ENCODE measurements around the gene POU5F2. TPM values are rescaled to one million over a fixed set of nuclear protein-coding genes. Genes with fewer than 3 reads are reported as not detected.

Gene POU5F2, protein sequence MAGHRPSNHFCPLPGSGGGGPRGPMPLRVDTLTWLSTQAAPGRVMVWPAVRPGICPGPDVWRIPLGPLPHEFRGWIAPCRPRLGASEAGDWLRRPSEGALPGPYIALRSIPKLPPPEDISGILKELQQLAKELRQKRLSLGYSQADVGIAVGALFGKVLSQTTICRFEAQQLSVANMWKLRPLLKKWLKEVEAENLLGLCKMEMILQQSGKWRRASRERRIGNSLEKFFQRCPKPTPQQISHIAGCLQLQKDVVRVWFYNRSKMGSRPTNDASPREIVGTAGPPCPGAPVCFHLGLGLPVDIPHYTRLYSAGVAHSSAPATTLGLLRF
- 1.0 and 1.4 TPM in 2 replicates for total RNA-seq

DNA sequence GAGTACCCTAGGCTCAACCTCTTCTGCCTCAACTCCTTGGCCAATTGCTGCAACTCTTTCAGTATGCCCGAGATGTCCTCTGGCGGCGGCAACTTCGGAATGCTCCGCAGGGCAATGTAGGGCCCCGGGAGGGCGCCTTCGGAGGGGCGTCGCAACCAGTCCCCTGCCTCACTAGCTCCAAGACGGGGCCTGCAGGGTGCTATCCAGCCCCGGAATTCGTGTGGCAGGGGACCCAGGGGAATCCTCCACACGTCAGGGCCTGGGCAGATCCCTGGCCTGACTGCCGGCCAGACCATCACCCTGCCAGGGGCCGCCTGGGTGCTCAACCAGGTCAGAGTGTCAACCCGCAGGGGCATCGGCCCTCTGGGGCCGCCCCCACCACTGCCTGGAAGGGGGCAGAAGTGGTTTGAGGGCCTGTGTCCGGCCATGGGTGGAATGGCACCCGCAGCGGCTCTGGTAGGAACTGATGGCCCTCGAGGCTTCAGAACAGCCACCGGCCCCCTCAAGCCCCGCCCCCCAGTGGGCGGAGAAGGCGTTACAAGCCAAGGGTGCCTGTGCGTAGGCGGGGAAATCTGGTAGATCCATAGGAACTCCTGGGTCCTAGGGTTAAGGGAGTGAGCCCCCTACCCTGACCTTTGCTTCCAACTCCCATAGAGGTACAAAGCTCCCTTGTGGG is at the start of gene POU5F2:
Gene POU5F2, minus strand, starts transcription at position 465 of the 676 bp plus-strand sequence. Its CDS starts 37 bp downstream, at position 428.
- no peak within 1 kb of the TSS for H3K4me3 Mint-ChIP-seq (ENCODE audit: low read depth)
- no peak within 1 kb of the TSS for H3K27ac Mint-ChIP-seq
- no peaks in the 10 kb centered on the region for H3K27me3 Mint-ChIP-seq (ENCODE audit: low read depth)
- H3K36me3 Mint-ChIP-seq (ENCODE audit: low read depth): no peaks in the 10 kb centered on the region
- no peak for DNase-seq (ENCODE audit: low spot score)
- no peaks in the 10 kb centered on the region for H3K4me1 Mint-ChIP-seq (ENCODE audit: low read depth)
- intact Hi-C loops (cut with micrococcal nuclease): no loop called here
- no peaks in the 10 kb centered on the region for H3K9me3 Mint-ChIP-seq

DNA sequence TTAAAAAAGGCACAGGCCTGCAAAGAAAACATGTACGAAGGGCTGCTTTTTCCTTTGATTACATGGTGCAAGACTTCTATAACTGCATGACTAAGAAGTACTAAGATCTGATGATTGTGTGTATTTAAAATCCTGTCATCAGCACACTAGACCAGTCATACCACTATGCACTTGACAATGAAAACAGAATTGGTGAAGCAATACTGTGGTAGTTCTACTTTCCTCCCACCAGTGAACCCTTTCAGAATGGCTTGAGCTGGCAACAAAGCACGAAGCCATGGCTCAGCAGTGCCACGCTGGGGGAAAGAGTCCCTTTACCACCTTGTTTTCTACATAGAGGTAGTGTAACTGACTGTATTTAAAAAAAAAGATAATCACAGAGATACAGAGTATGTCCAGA is 49.0 kb upstream of the POU5F2 start:
- no peak for DNase-seq (ENCODE audit: low spot score)
- Mint-ChIP-seq H3K36me3 (ENCODE audit: low read depth) (no peaks in the 10 kb centered on the region), H3K9me3 (no peaks in the 10 kb centered on the region), H3K4me3 (ENCODE audit: low read depth) (no peak overlapping the region), H3K4me1 (ENCODE audit: low read depth) (no peaks in the 10 kb centered on the region), H3K27ac (no peak overlapping the region), H3K27me3 (ENCODE audit: low read depth) (no peaks in the 10 kb centered on the region)
- intact Hi-C loops (cut with micrococcal nuclease): no loop called here

DNA sequence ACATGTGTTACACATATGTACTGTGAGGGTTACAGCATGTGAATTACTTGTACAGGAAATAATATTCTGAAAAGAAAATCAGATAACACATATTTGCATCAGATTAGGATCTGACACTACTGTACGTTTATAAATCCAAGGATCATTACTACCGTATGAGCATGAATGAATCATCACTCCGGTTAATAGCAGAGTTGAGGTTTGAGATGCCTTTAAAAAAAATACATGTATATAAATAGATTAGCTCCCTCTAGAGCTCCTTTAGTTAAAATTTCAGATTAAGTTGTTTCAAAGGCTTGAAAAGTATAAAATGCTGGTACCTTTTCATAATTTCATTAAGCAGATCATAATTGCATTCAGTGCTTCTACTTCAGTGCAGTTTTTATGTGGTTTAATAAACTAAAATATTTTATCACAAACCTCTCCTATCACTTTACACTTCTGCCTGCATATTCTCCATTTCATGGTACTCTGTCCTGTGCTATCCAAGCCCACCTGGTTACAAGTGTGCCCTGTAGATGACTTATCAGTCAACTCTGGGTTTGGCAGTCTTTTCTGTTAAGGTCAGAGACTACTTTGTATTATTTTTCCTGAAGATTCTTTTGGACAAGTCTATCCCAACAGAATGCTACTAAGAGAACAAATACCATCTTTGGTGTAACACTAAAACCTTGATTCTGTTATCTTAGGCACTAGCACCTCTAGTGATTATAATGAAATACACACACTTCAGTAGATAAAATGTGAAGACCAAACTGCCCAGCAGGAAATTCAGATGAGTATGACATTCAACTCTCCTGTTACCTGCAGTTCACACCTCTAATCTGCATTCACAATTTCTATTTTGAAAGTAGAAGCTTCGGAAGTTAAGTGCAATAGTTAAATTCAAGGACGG is 48.0 kb upstream of the POU5F2 start:
- Mint-ChIP-seq H3K4me1 (ENCODE audit: low read depth) (no peaks in the 10 kb centered on the region), H3K9me3 (no peaks in the 10 kb centered on the region), H3K36me3 (ENCODE audit: low read depth) (no peaks in the 10 kb centered on the region), H3K27me3 (ENCODE audit: low read depth) (no peaks in the 10 kb centered on the region), H3K4me3 (ENCODE audit: low read depth) (no peak overlapping the region), H3K27ac (no peak overlapping the region)
- intact Hi-C loops (cut with micrococcal nuclease): no loop called here
- no peak for DNase-seq (ENCODE audit: low spot score)

DNA sequence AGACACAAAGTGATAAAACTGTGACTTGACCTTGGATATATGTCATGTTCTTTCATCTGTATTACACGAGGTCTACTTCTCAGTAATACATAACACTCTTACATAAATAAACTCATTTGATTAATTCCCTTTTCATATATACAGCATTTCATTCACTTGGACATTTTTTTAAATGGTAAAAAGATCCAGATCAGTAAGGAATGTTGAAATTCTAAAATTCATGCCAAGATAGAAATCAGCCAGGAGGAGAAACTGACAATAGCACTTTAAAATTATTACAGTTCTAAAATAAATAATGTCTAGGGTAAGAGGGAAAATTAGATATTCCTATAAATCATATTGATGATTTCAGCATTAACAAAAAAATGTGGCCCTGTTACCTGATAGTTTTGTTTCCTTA is 46.2 kb upstream of the POU5F2 start:
- no peak for DNase-seq (ENCODE audit: low spot score)
- Mint-ChIP-seq H3K36me3 (ENCODE audit: low read depth) (no peaks in the 10 kb centered on the region), H3K27me3 (ENCODE audit: low read depth) (no peaks in the 10 kb centered on the region), H3K27ac (no peak overlapping the region), H3K4me1 (ENCODE audit: low read depth) (no peaks in the 10 kb centered on the region), H3K9me3 (no peaks in the 10 kb centered on the region), H3K4me3 (ENCODE audit: low read depth) (no peak overlapping the region)
- intact Hi-C loops (cut with micrococcal nuclease): no loop called here

DNA sequence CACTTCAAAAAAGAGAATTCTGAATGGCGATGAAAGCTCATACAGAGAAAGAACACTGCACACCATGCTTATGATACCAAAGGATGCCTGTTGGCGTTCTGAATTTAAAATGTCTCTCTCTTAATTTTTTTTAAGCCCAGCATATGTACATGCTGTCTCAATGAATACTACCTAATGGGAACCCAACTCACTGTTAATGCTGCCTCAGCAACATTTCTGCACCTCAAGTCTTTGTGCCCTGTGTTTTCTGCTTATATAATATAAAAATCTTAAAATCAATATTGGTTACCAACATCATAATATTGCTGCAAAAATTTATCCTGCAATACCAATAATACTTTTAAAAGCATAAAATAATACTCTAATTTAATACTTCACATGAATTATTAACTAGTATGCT is 44.1 kb upstream of the POU5F2 start:
- no peak overlapping the region for H3K27ac Mint-ChIP-seq
- no peaks in the 10 kb centered on the region for H3K27me3 Mint-ChIP-seq (ENCODE audit: low read depth)
- H3K4me3 Mint-ChIP-seq (ENCODE audit: low read depth): no peak overlapping the region
- intact Hi-C loops (cut with micrococcal nuclease): no loop called here
- H3K4me1 Mint-ChIP-seq (ENCODE audit: low read depth): no peaks in the 10 kb centered on the region
- H3K9me3 Mint-ChIP-seq: no peaks in the 10 kb centered on the region
- DNase-seq (ENCODE audit: low spot score): no peak
- peaks cover 3% of the 10 kb centered on the region for H3K36me3 Mint-ChIP-seq (ENCODE audit: low read depth)

DNA sequence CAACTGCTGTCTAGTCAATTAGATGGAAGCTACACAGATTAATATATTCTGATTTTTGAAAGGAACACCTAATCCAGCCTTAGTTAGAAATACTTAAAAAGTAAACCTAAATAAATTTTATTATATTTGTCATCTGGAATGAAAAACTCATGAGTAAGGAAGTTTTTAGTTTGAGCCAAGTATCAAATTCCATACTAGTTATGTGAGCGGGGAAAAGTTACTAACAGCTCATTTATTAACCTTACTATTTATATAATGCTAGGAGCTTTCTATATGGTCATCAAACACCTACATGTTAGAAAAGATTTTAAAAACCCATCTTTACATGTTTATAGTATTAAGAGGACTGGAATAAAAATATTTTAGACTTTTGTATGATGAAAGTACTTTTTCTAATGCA is 41.6 kb upstream of the POU5F2 start:
- no peak overlapping the region for H3K27ac Mint-ChIP-seq
- no peak overlapping the region for H3K4me3 Mint-ChIP-seq (ENCODE audit: low read depth)
- intact Hi-C loops (cut with micrococcal nuclease): no loop called here
- no peaks in the 10 kb centered on the region for H3K9me3 Mint-ChIP-seq
- peaks cover 3% of the 10 kb centered on the region for H3K36me3 Mint-ChIP-seq (ENCODE audit: low read depth)
- H3K4me1 Mint-ChIP-seq (ENCODE audit: low read depth): no peaks in the 10 kb centered on the region
- DNase-seq (ENCODE audit: low spot score): no peak
- H3K27me3 Mint-ChIP-seq (ENCODE audit: low read depth): no peaks in the 10 kb centered on the region

DNA sequence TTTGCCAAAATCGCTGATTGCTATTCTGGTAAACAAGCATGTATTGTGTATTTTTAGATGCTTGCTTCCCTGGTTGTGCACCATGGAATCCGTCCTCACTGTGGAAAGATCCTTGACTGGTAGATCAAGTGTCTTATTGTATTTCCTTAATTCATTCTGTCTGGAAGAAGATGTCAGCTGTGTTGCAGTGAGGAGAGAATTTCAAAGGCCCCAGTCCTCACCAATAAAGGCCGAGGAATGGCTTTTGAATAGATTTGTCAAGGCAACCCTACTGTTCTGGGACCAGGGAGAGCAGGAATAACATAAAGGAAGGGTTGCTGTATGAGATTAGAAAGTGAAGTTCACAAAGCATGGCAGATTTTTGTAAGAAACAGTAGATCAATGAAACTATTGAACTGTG is 36.2 kb upstream of the POU5F2 start:
- no peaks in the 10 kb centered on the region for H3K4me1 Mint-ChIP-seq (ENCODE audit: low read depth)
- H3K36me3 Mint-ChIP-seq (ENCODE audit: low read depth): peaks cover 14% of the 10 kb centered on the region
- DNase-seq (ENCODE audit: low spot score): no peak
- no peaks in the 10 kb centered on the region for H3K27me3 Mint-ChIP-seq (ENCODE audit: low read depth)
- intact Hi-C loops (cut with micrococcal nuclease): no loop called here
- no peak overlapping the region for H3K4me3 Mint-ChIP-seq (ENCODE audit: low read depth)
- no peak overlapping the region for H3K27ac Mint-ChIP-seq
- H3K9me3 Mint-ChIP-seq: no peaks in the 10 kb centered on the region

DNA sequence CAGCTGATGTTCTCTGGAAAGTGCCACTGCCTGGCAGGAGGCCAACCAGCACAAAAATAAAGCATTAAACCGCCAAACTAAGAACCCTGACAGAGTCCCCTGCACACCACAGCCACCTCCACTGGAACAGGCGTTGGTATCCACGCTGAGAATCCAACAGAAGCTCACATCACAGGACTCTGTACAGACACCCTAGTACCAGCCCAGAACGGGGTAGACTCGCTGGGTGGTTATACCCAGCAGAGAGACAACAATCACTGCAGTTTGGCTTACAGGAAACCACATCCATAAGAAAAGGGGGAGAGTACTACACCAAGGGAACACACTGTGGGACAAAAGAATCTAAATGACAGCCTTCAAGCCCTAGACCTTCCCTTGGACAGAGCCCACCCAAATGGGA is 15.0 kb upstream of the POU5F2 start:
- Mint-ChIP-seq H3K27me3 (ENCODE audit: low read depth) (no peaks in the 10 kb centered on the region), H3K27ac (no peak overlapping the region), H3K9me3 (peaks cover 24% of the 10 kb centered on the region), H3K4me1 (ENCODE audit: low read depth) (peaks cover 3% of the 10 kb centered on the region), H3K36me3 (ENCODE audit: low read depth) (no peaks in the 10 kb centered on the region), H3K4me3 (ENCODE audit: low read depth) (no peak overlapping the region)
- intact Hi-C loops (cut with micrococcal nuclease): no loop called here
- no peak for DNase-seq (ENCODE audit: low spot score)

DNA sequence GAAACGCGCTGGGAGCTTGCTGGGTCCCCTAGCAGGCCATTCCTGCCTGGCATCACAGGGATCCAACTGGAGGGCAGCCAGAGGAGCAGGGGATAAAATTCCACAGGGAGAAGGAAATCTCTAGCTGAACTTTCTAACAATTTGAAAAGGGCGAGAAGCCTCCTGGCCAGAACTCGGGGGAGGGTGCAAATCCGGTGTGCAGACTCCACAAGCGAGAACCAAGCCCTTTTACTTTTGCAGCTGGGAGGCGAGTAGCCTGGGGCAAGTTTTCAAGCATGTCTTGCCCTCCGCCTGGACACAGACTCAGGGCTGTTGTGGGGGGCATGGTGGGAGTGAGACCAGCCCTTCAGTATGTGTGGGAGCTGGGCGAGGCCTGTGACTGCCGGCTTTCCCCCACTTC is 14.3 kb upstream of the POU5F2 start:
- DNase-seq (ENCODE audit: low spot score): no peak
- Mint-ChIP-seq H3K36me3 (ENCODE audit: low read depth) (no peaks in the 10 kb centered on the region), H3K9me3 (peaks cover 20% of the 10 kb centered on the region), H3K4me1 (ENCODE audit: low read depth) (peaks cover 3% of the 10 kb centered on the region), H3K27me3 (ENCODE audit: low read depth) (no peaks in the 10 kb centered on the region), H3K27ac (no peak overlapping the region), H3K4me3 (ENCODE audit: low read depth) (no peak overlapping the region)
- intact Hi-C loops (cut with micrococcal nuclease): no loop called here

DNA sequence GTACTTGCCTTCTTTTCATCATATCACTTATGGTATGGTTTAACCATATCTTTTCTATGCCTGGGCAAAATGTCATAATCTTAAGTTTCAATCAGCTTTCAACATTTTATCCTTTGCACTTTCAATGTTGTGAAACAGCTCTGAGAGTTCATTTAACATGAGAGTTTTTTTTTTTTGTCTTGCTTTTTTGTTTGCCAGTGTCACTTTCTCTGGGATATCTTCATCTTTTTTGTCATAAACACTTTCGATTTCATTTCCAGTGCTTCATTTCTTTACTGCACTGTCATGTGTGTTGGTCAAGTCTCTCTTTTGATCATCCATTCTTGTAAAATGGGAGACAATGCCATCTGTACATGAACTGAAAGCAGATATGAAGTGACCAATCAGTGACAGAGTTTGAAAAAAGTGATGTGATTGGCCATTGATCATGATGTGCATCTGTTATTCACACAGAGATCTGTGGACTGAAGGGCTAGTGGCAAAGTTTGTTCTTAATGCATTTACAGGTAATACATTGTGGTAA is 7.5 kb upstream of the POU5F2 start:
- intact Hi-C loops (cut with micrococcal nuclease): no loop called here
- H3K36me3 Mint-ChIP-seq (ENCODE audit: low read depth): no peaks in the 10 kb centered on the region
- no peak overlapping the region for H3K27ac Mint-ChIP-seq
- peaks cover 5% of the 10 kb centered on the region for H3K4me1 Mint-ChIP-seq (ENCODE audit: low read depth)
- no peaks in the 10 kb centered on the region for H3K9me3 Mint-ChIP-seq
- no peaks in the 10 kb centered on the region for H3K27me3 Mint-ChIP-seq (ENCODE audit: low read depth)
- DNase-seq (ENCODE audit: low spot score): no peak
- H3K4me3 Mint-ChIP-seq (ENCODE audit: low read depth): no peak overlapping the region

DNA sequence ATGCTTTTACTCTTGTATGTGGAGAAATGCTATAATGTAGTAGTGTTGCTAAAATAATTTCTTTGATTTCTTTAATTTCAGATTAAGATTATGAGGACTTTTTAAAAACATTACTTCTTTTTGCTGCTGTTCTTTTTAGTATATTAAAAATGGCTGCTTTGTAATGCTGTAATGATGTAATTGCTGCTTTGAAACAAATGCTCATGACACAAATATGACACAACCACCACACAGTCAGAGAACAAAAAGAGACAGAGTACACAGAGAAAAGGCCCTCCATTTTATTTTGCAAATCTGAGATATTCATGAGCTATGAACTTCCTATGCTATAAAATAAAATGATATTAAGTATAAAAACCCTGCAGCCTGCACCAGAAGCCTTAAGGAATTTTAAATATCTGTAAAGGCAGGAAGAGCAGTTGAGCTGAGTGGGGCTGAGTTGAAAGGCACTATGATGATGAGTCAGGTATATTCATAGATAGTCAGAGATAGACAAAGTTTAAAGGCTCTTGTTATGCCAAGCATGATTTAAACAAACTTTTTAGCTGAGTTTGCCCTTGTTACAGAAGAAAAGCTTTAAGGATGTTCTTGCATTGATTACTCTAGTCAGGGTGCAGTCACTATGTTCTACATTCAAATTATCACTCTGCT is 5.1 kb upstream of the POU5F2 start:
- Mint-ChIP-seq H3K9me3 (no peaks in the 10 kb centered on the region), H3K4me1 (ENCODE audit: low read depth) (peaks cover 5% of the 10 kb centered on the region), H3K36me3 (ENCODE audit: low read depth) (no peaks in the 10 kb centered on the region), H3K4me3 (ENCODE audit: low read depth) (no peak overlapping the region), H3K27ac (no peak overlapping the region), H3K27me3 (ENCODE audit: low read depth) (no peaks in the 10 kb centered on the region)
- no peak for DNase-seq (ENCODE audit: low spot score)
- intact Hi-C loops (cut with micrococcal nuclease): no loop called here

DNA sequence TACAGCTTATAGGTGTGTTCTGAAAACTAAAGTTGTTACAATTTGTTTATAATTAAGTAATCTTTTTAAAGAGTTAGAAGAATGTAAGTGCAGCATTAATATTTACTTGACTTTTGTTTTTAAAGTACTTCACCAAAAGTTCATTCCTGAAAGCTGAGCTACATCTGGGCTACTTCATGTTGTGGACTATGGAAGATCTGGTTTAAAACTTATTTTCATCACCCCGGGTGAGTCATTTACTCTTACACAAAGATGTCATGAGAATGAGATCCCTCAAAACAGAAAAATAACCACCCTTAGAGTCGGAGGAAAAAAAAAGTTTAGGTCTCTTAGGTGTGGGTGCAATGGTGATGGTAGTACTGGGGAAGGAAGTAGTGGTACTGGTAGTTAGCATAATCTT is 5.1 kb downstream of the POU5F2 start:
- Mint-ChIP-seq H3K27me3 (ENCODE audit: low read depth) (no peaks in the 10 kb centered on the region), H3K4me1 (ENCODE audit: low read depth) (no peaks in the 10 kb centered on the region), H3K27ac (no peak overlapping the region), H3K36me3 (ENCODE audit: low read depth) (no peaks in the 10 kb centered on the region), H3K4me3 (ENCODE audit: low read depth) (no peak overlapping the region), H3K9me3 (no peaks in the 10 kb centered on the region)
- intact Hi-C loops (cut with micrococcal nuclease): no loop called here
- no peak for DNase-seq (ENCODE audit: low spot score)
